ENCODE data around the gene SPEM3.
A peak's percentile ranks its signal among the peaks of the same experiment; 100 is the strongest.

SPEM3 gene

GRCh38 chr17:7428557-7428956, at the start of gene SPEM3:
SPEM3 (plus strand) TSS chr17:7428857; CDS start chr17:7428903, 46 bp downstream.
- no peak for DNase-seq

DNA sequence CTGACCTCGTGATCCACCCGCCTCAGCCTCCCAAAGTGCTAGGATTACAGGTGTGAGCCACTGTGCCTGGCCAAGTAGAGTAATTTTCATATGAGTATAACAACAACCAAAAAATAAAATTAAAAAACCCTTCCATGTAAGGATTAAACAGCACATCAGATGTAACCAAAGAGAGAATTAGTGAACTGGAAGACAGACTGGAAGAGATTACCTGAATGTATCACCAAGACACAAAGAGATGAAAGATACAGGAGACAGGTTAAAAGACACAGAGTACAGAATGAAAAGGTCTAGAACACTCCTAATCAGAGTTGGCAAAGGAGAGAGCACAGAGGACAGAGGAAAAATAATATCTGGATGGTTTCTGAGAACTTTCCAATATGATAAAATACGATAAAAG, 49.5 kb upstream of the SPEM3 start:
- DNase-seq, result no peak

DNA sequence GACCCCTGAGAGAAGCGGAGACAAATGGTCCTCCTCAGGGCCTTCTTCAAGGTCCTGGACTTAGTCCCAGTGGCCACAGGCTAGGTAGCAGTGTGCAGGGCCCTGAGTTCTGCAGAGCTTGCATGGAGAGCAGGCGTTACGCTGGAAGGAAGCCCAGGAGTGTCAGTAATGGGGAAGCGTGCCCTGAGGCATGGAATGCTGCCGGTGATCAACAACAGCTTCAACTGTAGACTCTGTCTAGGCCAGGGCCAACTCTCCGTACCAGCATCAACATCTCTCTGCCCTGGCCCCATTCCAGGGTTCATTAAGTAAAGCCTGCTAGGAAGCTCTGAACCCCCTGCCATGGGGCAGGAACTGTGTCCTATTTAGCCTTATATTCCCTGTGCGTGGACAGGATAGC, 48.3 kb upstream of the SPEM3 start:
- no peak for DNase-seq

- DNase-seq, result no peak
Observed at GRCh38 chr17:7380855-7381683, 47.6 kb upstream of the SPEM3 start, which contains the start of gene TNK1. TNK1 (plus strand) TSS chr17:7381089; CDS start chr17:7382927, 1,838 bp downstream.

GRCh38 chr17:7382901-7383300, 45.8 kb upstream of the SPEM3 start:
- no peak for DNase-seq

DNA sequence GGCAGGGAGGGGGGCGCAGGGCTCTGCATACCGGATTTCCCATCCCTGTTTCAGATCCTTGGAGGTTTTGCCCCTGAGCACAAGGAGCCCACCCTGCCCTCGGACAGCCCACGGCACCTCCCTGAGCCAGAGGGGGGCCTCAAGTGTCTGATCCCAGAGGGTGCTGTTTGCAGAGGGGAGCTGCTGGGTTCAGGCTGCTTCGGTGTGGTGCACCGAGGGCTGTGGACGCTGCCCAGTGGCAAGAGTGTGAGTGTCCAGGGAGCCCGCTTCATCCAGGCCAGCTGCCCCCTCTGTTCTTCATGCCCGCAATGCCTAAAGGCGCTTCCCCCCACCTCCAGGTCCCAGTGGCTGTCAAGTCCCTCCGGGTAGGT, 45.3 kb upstream of the SPEM3 start:
- no peak for DNase-seq

GRCh38 chr17:7383742-7384488, 44.7 kb upstream of the SPEM3 start:
- DNase-seq, result peak; percentile 69

GRCh38 chr17:7384489-7385081, 44.1 kb upstream of the SPEM3 start:
- DNase-seq, result no peak

GRCh38 chr17:7388856-7389255, 39.8 kb upstream of the SPEM3 start:
- no peak for DNase-seq

DNA sequence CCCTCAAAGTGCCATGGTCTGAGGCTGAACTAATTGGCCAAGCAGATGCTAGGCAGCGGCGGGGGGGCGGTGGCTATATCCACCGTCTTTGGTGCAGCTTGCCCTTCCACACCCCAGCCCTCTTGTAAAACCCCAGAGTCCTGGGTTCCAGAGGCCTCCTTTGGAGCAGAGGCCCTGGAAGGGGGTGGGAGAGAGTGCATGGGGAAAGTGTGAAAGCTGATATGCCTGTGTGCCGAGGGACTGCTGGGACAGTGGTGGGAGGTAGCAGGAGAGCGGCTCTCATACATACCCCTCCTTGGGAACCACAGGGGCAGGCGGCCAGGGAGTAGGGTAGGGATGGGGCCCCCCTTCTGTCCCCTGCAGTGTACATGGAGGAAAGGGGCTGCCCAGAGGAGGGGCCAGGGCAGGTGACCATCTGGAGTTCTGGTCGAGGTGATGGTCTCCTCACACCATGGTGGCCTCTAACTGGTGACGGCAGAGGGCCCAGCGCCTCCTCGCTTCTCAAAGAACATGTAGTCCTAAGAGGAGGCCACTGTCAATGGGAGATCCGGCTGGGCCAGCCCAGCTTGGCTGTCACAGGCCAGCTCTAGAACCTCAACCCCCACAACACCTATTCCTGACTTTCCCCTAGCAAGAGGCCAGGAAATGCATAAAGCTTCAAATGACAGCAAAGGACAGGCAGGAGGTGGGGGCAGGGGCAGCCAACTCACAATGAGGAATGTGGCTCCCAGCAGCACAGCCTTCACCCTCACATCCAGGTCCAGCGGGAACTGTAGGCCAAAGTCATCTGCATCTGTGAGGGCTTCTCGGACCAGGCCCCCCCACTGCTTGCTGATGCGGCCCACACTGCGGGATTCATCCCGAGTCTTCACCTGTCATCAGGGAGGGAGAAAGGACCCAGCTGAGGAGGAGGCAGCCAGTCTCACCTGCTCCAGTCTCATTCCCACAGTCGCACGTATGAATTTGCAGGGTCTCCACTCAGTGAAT, 38.4 kb upstream of the SPEM3 start:
- no peak for DNase-seq

GRCh38 chr17:7391307-7391706, 37.4 kb upstream of the SPEM3 start:
- no peak for DNase-seq

- DNase-seq, result no peak
Observed at GRCh38 chr17:7392696-7393612, 35.7 kb upstream of the SPEM3 start.

DNA sequence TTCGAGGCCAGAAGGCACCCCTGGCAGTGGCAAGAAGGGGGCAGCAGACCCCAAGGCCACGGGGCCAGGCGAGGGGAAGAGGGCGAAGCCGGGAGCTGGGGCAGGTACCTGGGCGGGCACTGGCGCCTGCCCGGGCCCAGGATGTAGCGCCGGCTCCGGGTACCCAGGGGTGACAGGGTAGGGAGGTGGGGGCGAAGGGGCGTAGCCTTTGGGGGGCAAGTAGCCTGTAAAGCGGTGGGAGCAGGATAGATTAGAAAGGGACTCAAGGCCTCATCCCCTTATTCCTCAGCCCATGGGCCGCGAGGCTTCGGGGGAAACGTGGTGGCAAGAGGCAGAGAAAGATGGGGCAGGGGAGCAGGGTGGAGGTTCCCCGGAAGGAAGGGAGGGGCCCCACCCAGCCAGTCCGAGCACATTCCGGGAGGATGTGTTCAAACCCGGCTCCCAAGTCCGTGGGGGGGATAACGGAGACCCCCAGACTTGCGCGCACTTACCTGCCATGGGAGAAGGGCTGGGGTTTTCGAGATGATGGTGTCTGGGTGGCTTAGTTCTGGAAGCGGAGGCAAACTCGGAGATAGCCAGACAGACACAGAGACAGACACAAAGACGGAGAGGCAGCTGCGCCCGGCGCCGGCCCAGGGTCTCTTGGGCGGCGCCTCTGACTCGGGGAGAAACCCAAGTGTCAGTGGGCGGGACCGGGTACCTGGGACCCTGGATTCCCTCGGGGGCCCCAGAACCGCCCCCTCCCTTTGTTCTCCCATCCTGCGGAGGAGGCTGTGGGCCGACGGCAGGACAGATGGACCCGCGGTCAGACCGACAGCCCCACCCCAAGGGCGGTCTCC, 34.8 kb upstream of the SPEM3 start:
- peak; percentile 50 for DNase-seq

- peak; percentile 91 for DNase-seq
Observed at GRCh38 chr17:7394452-7395191, 34.0 kb upstream of the SPEM3 start, which contains the start of gene PLSCR3. PLSCR3 (minus strand) TSS chr17:7394525; CDS start chr17:7394110, 415 bp downstream.

DNA sequence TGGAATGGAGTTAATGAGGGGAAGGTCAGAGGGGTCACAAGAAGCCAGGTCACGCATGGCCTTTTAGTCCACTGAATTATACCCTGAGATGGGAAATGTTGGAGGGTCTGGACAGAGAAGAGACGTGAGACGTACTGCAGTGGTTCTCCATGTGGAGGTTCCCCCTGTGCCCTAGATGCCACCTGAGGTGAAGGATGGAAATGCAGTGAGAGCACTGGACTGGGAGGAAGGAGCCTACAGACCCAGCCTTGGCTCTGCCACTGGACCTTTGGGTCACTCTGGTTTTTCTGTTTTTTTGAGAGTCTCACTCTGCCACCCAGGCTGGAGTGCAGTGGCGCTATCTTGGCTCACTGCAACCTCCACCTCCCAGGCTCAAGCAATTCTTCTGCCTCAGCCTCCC, 32.5 kb upstream of the SPEM3 start:
- no peak for DNase-seq

DNA sequence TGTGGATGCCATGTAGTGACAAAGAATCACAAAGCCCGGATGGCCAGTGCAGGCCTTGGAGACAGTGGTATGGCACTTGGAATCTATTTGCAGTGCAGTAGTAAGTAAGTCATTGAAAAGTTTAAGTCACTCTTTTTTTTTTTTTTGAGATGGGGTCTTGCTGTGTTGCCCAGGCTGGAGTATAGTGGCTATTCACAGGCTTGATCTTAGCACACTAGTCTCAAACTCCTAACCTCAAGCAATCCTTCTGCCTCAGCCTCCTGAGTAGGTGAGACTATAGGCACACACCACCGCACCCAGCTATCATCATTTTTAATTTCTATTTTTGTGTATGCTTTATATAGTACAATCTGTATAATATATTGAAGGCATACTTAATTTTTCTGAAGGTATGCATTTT, 30.0 kb upstream of the SPEM3 start:
- no peak for DNase-seq

DNA sequence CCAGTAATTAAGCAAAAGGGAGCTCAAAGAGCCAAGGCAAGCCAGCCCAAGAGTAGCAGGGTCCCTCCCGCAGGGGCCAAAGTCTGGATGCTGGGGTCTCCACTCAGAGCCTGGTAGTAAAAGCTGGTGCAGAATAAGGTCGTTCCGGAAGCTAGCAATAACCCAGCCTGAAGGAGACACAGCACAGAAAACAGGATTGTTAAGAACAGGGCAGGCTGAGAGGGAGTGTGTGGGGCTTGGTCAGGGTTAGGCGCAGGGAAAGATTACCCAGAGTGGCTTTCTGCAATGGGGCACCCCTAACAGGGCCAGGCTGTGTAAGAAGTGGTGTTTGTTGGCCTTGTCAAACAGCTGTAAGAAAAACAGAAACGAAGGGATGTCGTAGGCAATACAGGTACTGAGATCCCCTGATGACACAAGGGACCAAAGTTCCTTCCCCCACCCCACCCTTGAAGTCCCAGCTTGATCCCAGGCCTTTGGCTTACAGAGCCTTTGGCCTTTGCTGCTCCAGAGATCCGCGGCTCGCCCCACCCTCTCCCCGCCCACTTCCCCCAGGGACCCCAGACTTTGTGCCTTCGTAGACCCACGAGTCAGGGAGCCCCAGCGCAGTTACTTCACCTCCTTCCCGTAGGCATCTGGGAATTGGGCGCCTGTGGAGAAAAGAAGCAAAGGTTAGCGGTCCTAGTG, 25.5 kb upstream of the SPEM3 start:
- peak; percentile 64 for DNase-seq

DNA sequence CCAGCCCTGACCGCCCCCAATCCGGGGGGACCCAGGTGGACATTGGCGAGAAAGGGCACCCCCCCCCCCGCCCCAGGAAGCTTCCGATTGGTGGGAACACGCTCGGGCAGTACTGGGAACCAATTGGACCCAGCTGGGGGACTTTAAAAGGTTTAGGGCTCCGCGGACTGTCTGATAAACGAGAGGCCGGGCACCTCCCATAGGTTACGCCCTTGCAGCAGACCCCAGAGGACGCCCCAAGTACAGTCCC, 25.0 kb upstream of the SPEM3 start:
- peak; percentile 91 for DNase-seq
